TTC549 (cell line): ENCODE results near the gene ADAMTSL1.

Experiments
- FAIRE-seq: peaks from 2 replicates; lab custom pipeline; 2012; peaks lifted over from hg19 to GRCh38; lab: Jason Lieb, UNC

Gene ADAMTSL1

GRCh38 chr9:18606846-18607245, 132.9 kb downstream of the ADAMTSL1 start:
- no peak for FAIRE-seq

- FAIRE-seq: no peak
Measured at GRCh38 chr9:18608371-18608770, 134.4 kb downstream of the ADAMTSL1 start.

DNA sequence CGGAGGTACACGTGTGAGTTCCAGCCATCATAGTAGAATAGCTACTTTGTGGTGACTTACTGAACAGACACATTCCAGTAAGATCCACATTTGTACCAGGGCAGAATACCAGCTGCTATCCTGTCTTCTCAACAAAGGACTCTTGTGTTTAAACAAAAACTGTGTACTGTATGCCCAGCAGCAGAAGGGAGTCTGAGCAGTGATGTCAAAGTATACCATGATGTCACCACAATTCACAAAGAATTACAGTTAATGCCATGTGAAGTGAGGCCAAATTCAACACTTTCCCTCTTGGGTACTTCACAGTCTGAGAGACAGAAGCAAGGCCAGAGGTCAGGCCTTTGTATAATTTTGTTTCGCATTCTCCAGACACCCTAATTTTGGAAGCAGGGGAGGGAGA, 137.0 kb downstream of the ADAMTSL1 start:
- FAIRE-seq: no peak

- FAIRE-seq: no peak
Measured at GRCh38 chr9:18611971-18612370, 138.0 kb downstream of the ADAMTSL1 start.

DNA sequence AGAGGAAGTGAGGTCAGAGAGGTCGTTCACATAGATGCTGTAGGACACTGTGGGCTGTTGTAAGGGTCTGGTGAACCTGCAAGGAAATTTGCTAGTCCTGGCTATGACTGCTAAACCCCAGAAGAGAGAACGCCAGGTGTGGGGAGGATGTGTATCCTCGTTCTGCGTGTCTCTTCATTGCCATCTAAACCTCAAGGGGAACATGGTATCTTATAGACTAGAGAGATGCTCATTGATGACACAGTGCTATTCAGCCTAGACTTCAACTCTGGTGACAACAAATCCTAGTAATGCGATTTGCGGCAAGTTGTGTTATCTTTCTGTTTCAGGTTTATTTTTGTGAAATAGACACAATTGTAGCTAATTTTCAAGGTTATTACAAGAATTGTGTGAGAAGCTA, 140.2 kb downstream of the ADAMTSL1 start:
- FAIRE-seq: no peak

DNA sequence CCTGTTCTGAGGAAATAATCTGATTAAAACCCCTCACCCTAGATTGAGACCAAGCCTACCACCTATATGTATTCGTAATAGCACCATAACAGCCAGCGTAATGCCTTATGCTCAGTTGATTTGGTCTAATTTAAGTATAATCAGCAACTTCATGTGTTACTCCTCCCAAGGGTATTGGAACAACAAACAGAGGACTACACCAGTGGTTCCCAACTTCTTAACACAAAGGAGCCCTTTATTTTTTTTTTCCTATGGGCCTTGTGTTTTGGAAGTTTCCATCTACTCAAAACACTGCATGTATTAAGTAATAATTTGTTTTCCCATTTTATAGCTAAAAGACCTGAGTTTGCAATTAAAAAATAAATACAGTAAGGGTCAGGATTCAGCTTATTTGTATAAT, 140.7 kb downstream of the ADAMTSL1 start:
- FAIRE-seq: no peak

DNA sequence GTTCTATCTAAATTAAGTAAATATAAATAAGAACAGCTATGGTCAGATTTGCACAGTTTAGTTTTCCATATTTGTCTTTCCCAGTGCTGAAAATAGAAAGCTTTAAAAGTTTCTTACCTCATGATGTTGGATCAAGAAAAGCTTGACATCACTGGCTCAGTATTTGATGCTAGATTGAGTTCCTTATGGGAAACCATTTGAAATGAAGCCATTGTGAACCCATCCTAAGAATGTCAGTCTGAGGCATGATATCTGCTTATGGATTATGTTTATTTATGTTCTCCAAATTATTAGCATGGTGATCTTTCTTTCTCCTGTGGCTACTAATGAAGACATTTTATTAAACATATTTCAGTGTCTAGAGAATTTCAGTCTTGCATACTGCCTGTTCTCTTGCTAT, 143.0 kb downstream of the ADAMTSL1 start:
- no peak for FAIRE-seq

- FAIRE-seq: no peak
Measured at GRCh38 chr9:18617759-18618158, 143.8 kb downstream of the ADAMTSL1 start.

DNA sequence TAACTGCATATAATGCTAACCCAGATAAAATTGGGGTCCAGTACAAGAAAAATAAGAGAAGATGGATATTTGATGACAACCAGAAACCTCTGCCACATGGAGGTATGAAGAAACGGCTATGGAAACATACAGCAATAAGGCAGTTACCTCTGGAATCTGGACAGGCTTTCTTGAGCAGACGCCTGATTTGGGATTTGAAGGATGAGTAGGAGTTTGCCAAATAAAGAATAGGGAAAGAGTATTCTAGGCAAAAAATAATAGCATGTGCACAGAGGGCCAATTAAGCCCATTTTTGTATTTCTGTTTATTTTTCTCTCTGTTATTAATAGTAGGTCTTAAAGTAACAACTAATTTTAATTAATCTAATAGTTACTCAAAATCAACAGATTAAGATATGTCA, 144.9 kb downstream of the ADAMTSL1 start:
- FAIRE-seq: no peak

GRCh38 chr9:18622186-18622836, 148.4 kb downstream of the ADAMTSL1 start:
- no peak for FAIRE-seq

- FAIRE-seq: no peak
Measured at GRCh38 chr9:18623221-18624079, 149.5 kb downstream of the ADAMTSL1 start.

DNA sequence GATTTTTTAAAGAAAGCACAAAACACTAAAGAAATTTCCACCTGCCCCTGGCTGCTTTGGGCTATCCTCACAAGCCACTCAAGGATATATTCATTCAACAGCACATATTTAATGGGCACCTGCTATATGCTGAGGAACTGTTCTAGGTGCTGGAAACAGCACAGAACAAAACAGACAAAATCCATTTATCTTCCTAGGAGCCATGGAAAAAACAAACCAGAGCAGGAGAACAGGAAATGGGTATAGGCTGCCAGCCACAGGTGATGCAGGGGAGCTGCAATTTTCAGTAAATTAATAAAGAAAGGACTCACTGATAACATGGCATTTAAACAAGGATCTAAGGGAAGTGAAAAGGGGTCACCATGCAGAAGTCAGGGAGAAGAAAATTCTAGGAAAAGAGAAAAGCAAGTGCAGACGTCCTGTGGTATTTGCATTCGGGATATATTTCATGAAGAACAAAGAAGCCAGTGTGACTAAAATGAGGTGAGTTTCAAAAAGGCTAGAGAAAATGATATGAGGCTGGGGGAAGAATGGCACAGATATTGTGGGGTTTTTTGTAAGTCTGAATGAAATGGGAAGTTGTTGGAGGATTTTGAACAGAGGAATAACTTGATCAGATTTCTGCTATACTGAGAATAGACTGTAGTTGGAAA, 152.2 kb downstream of the ADAMTSL1 start:
- no peak for FAIRE-seq

DNA sequence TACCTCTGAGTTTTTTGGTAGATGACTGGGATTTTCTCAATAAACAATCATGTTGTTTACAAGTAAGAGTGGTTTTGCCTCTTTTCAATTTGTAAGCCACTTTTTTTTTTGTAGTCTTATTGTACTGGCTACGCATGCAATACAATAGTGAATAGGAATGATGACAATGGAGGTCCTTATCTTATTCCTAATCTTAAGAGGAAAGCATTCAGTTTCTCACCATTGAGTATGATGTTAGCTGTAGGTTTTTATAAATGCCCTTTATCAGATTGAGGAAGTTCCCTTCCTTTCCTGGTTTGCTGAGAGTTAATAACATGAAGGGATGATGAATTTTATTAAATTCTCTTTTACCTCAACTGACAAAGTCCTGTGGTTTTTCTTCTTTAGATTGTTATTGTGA, 155.2 kb downstream of the ADAMTSL1 start:
- FAIRE-seq: no peak

- no peak for FAIRE-seq
Measured at GRCh38 chr9:18632632-18633403, 158.9 kb downstream of the ADAMTSL1 start.

DNA sequence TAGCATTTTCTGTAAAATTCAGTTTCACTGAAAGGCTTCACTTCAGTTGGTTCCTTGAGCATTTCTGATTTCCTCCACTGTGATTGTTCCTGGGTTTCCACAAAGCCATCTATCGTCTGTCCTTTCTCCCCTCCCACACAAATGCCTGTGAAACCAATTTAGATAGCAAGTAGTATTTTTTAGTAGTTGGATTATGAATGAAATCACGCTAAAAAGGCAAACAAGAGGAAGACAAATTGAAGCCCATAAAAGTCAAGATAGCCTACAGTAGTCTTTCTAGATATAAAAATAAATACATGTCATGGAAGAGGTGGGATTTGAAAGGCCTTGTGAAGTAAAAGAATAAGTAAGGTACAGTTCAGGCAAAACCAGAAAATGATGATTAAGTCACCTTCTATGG, 162.8 kb downstream of the ADAMTSL1 start:
- FAIRE-seq: no peak

GRCh38 chr9:18638371-18639249, 164.7 kb downstream of the ADAMTSL1 start:
- FAIRE-seq: no peak

DNA sequence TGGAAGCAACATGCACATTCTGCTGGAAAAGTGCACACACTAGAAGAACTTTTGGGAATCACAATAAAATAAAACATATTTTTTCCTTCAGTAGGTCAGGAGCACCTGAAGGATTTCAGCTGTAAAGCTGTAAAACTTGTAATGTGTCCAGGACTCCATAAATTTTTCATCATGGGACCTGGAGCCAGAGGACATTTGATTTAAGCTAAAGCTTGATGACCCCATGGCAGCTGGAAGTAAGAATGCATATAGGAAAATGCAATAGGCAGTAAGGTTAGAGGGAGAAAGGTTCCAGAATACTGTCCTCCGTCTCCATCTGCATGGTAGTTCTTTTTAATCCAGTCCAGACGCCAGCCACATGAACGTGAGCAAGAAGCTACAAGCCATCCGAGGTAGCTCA, 166.0 kb downstream of the ADAMTSL1 start:
- FAIRE-seq: no peak

DNA sequence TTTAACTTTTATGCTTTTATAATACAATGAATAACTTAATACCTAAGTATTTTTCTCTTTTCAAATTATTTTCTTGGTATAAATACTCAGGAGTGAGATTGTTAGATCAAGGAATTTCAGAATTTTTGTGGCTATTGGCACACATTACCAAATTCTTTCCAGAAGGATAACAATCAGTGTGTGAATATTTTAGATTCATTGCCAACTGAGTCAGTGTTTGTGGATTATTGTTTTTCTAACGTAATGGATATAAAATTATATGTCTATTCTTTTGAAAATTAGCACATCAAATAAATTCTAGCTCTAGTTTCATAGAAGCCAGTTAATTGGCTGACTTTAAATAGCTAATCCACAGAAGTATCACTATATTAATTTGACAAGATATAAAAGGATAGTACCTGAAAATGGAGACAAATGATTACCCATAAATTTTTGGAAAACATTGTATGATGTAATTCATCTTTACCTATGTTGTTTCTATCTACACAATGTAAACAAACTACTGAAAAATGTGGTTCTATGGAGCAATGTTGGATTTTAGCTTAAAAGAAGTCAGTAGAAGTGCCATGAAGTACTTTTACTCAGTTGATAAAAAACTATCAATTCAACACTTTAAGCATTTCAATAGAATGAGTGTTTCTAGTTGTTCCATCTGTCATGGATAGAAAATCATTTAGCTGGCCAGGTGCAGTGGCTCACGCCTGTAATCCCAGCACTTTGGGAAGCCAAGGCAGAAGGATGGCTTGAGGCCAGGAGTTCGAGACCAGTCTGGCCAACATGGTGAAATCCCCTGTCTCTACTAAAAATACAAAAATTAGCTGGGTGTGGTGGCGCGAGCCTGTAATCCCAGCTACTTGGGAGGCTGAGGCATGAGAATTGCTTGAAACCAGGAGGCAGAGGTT, 185.1 kb downstream of the ADAMTSL1 start:
- FAIRE-seq: no peak

DNA sequence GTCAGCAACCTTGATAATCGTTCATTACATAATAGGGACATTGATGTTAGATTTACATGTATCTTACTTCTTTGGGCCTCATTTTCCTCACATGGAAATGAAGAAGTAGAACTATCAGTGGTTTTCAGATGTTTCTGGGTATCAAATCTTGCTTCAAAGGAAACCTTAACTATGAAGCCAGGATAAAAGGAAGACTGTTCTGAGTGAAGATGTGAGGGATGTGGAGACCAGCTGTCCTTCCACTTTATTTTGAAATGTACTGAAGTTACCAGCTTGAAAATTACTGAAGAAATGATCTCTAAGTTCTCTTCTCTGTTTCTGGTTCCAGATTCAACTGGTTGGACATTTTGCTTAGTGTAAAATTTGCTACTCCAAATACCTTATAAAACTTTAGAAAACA, 186.0 kb downstream of the ADAMTSL1 start:
- FAIRE-seq: no peak

DNA sequence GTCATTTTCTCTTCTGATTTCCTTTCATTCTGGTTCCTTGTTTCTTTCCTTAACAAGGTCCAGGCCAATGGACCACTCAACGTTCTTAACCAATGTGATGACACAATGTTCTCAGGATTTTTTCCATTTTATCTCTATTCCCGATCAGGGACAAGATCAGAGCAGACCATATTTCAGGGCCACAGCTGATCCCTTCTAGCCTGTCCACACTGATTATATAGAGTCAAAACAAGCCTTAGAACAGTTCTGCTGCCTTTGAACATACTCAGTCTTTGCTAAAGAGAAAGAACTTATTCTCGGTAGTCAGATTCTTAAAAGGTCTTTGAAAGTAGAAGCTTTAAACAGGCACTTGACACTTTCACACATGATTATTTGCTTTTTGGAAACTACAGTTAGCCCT, 188.4 kb downstream of the ADAMTSL1 start:
- no peak for FAIRE-seq

DNA sequence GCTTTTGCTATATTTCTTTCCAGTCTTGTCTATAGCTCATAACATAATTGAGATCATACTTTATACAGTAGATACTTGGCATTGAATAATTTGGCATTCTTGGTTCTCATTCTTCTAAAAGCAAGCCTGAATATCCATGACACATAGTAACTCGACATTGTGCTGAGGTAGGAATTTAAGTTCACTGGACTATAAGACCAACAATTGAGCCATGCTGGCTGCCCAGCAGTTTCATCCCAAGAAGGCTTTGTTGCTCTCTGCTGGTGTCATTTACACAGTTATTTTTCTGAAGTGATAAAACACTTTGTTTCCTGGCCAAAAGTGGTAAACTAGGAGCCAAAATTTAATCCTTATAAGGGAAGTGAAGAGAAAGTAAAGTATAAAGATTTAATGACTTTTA, 192.0 kb downstream of the ADAMTSL1 start:
- no peak for FAIRE-seq
